ENCODE data around the gene PCCA.

DNA sequence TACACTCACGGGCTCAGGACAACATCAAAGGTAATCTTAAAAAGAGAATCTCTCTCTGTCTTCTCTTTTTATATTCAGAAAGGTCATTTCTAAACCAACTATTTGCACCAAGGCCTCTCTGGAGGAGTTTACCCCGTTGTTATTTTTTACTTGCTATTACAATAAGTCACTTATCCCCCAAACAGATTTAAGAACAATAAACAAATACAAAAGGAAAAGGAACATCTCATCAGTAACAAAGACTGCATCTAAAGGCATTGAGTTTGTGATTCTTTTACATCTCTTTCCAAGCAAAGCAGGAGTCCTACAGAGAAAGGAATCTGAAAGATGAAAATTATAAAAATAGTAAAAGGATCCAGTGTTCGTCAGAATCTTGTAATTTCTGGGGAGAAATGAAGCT lies 424.3 kb downstream of the PCCA start:
- no peak for TF ChIP-seq EP300 (IDR thresholded peaks at IDR 0.05)
- TF ChIP-seq, protein P1, sequence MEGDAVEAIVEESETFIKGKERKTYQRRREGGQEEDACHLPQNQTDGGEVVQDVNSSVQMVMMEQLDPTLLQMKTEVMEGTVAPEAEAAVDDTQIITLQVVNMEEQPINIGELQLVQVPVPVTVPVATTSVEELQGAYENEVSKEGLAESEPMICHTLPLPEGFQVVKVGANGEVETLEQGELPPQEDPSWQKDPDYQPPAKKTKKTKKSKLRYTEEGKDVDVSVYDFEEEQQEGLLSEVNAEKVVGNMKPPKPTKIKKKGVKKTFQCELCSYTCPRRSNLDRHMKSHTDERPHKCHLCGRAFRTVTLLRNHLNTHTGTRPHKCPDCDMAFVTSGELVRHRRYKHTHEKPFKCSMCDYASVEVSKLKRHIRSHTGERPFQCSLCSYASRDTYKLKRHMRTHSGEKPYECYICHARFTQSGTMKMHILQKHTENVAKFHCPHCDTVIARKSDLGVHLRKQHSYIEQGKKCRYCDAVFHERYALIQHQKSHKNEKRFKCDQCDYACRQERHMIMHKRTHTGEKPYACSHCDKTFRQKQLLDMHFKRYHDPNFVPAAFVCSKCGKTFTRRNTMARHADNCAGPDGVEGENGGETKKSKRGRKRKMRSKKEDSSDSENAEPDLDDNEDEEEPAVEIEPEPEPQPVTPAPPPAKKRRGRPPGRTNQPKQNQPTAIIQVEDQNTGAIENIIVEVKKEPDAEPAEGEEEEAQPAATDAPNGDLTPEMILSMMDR (IDR thresholded peaks at IDR 0.05), result no peak

Measured in tibial nerve (tissue), 4 donors.